ENCODE measurements around the gene GNAT2.
A peak's percentile ranks its signal among the peaks of the same experiment; 100 is the strongest.

Gene GNAT2

DNA sequence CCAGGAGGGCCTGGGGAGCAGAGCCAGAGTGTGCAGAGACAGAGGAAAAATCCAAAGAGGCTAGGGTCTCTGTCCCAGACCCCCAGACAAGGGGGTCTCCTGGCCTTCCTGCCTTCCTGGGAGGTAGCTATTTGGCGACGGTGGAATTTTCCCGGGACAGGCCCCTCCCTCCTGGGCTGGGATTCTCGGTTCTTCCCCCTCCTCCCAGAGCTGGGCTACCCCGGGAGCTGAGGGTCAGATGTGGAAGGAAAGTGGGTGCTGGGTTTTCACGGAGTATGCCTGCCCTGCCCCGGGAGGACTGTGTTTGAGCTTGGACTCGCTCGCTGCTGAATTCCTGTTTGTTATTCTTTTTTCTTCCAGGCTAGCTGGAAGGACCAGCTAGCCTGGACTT lies 980 bp upstream of the GNAT2 start:
- Histone ChIP-seq H4K20me1 (ENCODE audit: insufficient read depth, low read length) (no peaks in the 10 kb centered on the region), H3K27me3 (ENCODE audit: insufficient read depth, low read length) (no peaks in the 10 kb centered on the region), H3K36me3 (ENCODE audit: insufficient read depth, low read length) (no peaks in the 10 kb centered on the region), H3K27ac (ENCODE audit: low read depth, low read length, poor library complexity, severe bottlenecking) (peak overlapping the region; percentile 37), H3K4me1 (ENCODE audit: insufficient read depth, low read length, severe bottlenecking) (peaks cover 57% of the 10 kb centered on the region), H2AFZ (ENCODE audit: low read length) (no peak overlapping the region), H3K4me2 (ENCODE audit: low read length) (peak overlapping the region; percentile 75), H3F3A (ENCODE audit: insufficient read depth, low read length) (no peaks in the 10 kb centered on the region), H3K9ac (ENCODE audit: low read length) (peak overlapping the region; percentile 85), H3K9me2 (ENCODE audit: low read depth, low read length) (no peaks in the 10 kb centered on the region), H3K9me3 (ENCODE audit: low read length) (no peaks in the 10 kb centered on the region), H3K79me2 (ENCODE audit: insufficient read depth, low read length) (no peaks in the 10 kb centered on the region), H3K4me3 (ENCODE audit: low read depth, low read length, poor library complexity, severe bottlenecking) (peak overlapping the region; percentile 87)
- TF ChIP-seq EZH2 (IDR thresholded peaks at IDR 0.05; ENCODE audit: borderline replicate concordance, low read length): no peak
- TF ChIP-seq, protein P1, sequence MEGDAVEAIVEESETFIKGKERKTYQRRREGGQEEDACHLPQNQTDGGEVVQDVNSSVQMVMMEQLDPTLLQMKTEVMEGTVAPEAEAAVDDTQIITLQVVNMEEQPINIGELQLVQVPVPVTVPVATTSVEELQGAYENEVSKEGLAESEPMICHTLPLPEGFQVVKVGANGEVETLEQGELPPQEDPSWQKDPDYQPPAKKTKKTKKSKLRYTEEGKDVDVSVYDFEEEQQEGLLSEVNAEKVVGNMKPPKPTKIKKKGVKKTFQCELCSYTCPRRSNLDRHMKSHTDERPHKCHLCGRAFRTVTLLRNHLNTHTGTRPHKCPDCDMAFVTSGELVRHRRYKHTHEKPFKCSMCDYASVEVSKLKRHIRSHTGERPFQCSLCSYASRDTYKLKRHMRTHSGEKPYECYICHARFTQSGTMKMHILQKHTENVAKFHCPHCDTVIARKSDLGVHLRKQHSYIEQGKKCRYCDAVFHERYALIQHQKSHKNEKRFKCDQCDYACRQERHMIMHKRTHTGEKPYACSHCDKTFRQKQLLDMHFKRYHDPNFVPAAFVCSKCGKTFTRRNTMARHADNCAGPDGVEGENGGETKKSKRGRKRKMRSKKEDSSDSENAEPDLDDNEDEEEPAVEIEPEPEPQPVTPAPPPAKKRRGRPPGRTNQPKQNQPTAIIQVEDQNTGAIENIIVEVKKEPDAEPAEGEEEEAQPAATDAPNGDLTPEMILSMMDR (IDR thresholded peaks at IDR 0.05; ENCODE audit: low read length): no peak

DNA sequence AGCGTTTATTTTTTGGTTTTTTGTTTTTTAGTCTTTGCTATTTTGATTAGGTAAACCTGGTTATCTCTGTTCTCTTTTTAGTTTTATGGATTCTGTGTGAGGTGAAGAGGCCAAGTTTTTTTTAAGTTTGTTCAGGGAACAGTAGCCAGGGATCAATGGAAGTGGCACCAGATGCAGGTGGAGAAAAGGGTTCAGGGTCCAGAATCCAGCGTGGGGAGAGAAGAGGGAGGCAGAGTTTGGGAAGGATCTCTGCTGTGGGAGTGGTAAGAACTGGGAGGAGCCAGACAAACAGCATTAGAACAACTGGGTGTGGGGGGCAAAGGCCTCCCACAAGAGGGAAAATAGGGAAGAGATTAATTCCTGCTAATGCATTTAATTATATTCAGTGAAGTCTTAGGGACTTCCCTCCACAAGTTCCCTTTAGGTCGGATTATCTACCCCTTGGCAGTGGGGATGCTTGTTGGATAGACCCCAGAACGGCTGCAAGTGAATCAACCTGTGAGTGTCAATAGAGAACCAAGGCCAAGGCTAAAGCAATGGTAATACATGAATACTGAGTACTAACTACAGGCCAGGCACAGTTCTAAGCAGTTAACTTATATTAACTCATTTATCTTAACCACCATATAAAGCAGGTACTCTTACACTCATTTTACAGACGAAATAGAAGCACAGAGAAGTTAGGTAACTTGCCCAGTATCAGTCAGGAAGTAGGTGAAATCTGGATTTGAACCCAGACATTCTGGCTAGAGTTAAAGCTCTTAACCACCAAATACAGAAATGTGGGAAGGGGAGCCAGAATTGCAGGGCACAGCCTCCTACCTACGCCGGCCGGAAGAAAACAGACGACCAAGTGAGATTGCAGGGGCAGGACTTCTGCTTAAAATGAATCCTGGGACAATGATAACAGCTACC lies 498 bp downstream of the GNAT2 start:
- Histone ChIP-seq H3F3A (ENCODE audit: insufficient read depth, low read length) (no peaks in the 10 kb centered on the region), H3K4me1 (ENCODE audit: insufficient read depth, low read length, severe bottlenecking) (peaks cover 43% of the 10 kb centered on the region), H3K27ac (ENCODE audit: low read depth, low read length, poor library complexity, severe bottlenecking) (peak overlapping the region; percentile 42), H3K36me3 (ENCODE audit: insufficient read depth, low read length) (no peaks in the 10 kb centered on the region), H3K4me2 (ENCODE audit: low read length) (peak overlapping the region; percentile 75), H3K79me2 (ENCODE audit: insufficient read depth, low read length) (no peaks in the 10 kb centered on the region), H3K27me3 (ENCODE audit: insufficient read depth, low read length) (no peaks in the 10 kb centered on the region), H3K4me3 (ENCODE audit: low read depth, low read length, poor library complexity, severe bottlenecking) (peak overlapping the region; percentile 87), H2AFZ (ENCODE audit: low read length) (peak overlapping the region; percentile 4; the same call in 1 of the 2 replicates), H3K9me3 (ENCODE audit: low read length) (no peaks in the 10 kb centered on the region), H3K9me2 (ENCODE audit: low read depth, low read length) (no peaks in the 10 kb centered on the region), H4K20me1 (ENCODE audit: insufficient read depth, low read length) (no peaks in the 10 kb centered on the region), H3K9ac (ENCODE audit: low read length) (peak overlapping the region; percentile 85)
- TF ChIP-seq, protein P1 (IDR thresholded peaks at IDR 0.05; ENCODE audit: low read length): no peak

DNA sequence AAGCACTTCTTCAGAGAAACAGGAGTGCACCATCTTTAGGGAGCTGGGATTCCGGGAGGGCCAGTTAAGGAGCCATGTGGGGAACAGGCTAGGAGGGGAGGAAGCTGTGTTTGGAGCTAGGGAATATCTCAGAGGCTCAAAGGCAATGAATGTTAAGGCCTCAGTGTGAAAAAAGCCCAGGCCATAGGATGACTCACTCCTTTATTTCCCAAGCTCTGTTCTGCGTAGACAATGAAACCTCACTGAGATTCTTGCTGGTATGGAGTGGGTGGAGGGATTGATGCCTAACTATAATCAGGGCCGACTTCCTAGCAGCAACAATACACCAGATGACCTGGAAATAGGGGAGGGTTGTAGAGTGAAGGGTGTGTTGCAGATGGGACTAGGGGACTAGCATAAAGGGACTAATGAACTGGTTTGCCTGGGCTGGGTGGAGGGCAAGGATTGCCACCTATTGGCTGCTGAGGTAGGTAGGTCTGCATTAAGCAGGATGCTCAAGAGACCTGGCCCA lies 2.1 kb downstream of the GNAT2 start:
- H3K4me3 ChIP-seq (ENCODE audit: low read depth, low read length, poor library complexity, severe bottlenecking): no peak overlapping the region
- H3K4me1 ChIP-seq (ENCODE audit: insufficient read depth, low read length, severe bottlenecking): peaks cover 27% of the 10 kb centered on the region
- no peak overlapping the region for H3K4me2 ChIP-seq (ENCODE audit: low read length)
- H3K9me3 ChIP-seq (ENCODE audit: low read length): no peaks in the 10 kb centered on the region
- TF ChIP-seq, protein P1 (IDR thresholded peaks at IDR 0.05; ENCODE audit: low read length): peak; percentile 20; the same call in 1 of the 2 replicates
- no peak for TF ChIP-seq EZH2 (IDR thresholded peaks at IDR 0.05; ENCODE audit: borderline replicate concordance, low read length)
- no peaks in the 10 kb centered on the region for H3K9me2 ChIP-seq (ENCODE audit: low read depth, low read length)
- no peaks in the 10 kb centered on the region for H3K27me3 ChIP-seq (ENCODE audit: insufficient read depth, low read length)
- no peak overlapping the region for H3K27ac ChIP-seq (ENCODE audit: low read depth, low read length, poor library complexity, severe bottlenecking)
- no peaks in the 10 kb centered on the region for H3F3A ChIP-seq (ENCODE audit: insufficient read depth, low read length)
- no peaks in the 10 kb centered on the region for H3K79me2 ChIP-seq (ENCODE audit: insufficient read depth, low read length)
- no peak overlapping the region for H2AFZ ChIP-seq (ENCODE audit: low read length)
- no peaks in the 10 kb centered on the region for H4K20me1 ChIP-seq (ENCODE audit: insufficient read depth, low read length)
- H3K9ac ChIP-seq (ENCODE audit: low read length): no peak overlapping the region
- no peaks in the 10 kb centered on the region for H3K36me3 ChIP-seq (ENCODE audit: insufficient read depth, low read length)
